ENCODE data around the gene ZDHHC24. TPM values are rescaled to one million over a fixed set of nuclear protein-coding genes. Genes with fewer than 3 reads are reported as not detected.

Gene ZDHHC24
- total and polyA plus RNA-seq, 2 donors = 4.9 to 11.3 TPM

GRCh38 chr11:66569076-66569475 lies 23.2 kb upstream of the ZDHHC24 start:
- Histone ChIP-seq H3K27ac (ENCODE audit: low read depth in 1 of 2, low read length in 1 of 2) (no peak overlapping the region), H3K9me3 (ENCODE audit: control insufficient read depth in 2 of 2, insufficient read depth in 1 of 2, low read length in 1 of 2) (peaks cover 0 to 5% of the 10 kb centered on the region in 2 donors)

DNA sequence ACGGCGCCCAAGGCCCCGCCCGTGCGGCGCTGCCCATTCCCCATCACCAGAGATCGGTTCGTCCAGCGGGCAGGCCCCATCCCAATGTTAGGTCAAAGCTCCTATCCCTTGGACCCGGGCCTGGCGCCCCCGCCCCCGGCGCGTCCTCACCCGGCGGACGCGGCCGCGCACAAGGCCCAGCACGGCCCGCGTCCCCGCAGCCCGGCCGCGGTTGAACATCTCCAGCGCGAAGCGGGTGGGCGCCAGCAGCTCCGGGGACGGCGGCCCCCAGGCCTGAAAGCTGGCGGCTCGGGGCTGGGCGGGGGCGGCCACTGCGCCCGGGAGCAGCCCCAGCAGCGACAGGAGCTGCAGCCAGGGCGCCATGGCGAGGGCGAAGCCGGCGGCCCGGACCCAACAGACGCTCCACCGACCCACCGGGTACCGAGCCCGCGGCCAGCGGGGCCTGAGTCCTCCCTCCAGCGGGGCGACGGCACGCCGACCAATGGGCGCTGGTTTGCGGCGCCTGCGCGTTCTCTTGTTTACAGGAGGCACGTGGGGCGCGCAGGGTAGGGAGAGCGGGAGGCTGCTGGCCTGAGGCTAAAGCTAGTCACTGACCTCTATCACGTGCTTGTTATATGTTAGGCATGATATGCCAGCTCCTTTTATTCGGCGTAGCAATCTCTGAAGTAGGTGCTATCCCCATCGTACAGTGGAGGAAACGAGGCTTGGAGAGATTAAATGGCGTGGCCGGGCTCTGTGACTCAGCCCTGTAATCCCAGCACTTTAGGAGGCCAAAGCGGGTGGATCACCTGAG lies 22.5 kb upstream of the ZDHHC24 start, which contains the start of gene CTSF:
Gene CTSF (minus strand): TSS at position 483 of the 793 bp plus-strand sequence. CDS start 120 bp downstream, at position 363.
- peaks cover 19 to 61% of the 10 kb centered on the region in 2 donors for H3K27me3 ChIP-seq (ENCODE audit: control insufficient read depth in 2 of 2, insufficient read depth in 1 of 2, low read length in 1 of 2)

More at GRCh38 chr11:66569076-66569475, 23.2 kb upstream of the ZDHHC24 start:
- WGBS = 95% methylated on average over 7 of the region's 7 CpGs
- H3K27me3 ChIP-seq (ENCODE audit: control insufficient read depth in 2 of 2, insufficient read depth in 1 of 2, low read length in 1 of 2) = peaks cover 19 to 61% of the 10 kb centered on the region in 2 donors
- no peak for DNase-seq (ENCODE audit: low read depth in 6 of 9, low spot score in 9 of 9)
- H3K36me3 ChIP-seq (ENCODE audit: control insufficient read depth in 2 of 2, insufficient read depth in 2 of 2, low read length in 1 of 2) = no peaks in the 10 kb centered on the region
- no peak overlapping the region for H3K4me3 ChIP-seq (ENCODE audit: low read length in 2 of 2)
- peaks cover 6 to 7% of the 10 kb centered on the region in 2 donors for H3K4me1 ChIP-seq (ENCODE audit: control insufficient read depth in 2 of 2, insufficient read depth in 2 of 2, low read length in 2 of 2)

DNA sequence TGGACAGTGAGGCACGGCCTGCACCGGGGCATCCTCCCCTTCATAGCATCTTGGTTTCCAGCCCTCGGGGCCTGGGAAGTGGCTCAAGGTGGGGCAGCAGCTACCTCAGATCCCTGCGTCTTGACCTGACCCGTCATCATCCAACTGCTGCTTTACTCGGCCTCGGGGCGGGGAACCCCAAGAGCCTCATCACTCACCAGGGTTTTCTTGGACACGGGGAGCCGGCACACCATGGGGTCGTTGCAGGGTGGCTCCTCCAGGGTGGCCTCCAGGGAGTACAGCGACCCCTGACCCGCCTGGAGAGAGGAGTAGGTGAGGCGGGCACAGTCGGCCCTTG lies 21.9 kb upstream of the ZDHHC24 start:
- Histone ChIP-seq H3K4me3 (ENCODE audit: low read length in 2 of 2) (peak overlapping the region in 1 of 2 donors; percentile 58), H3K27ac (ENCODE audit: low read depth in 1 of 2, low read length in 1 of 2) (no peak overlapping the region), H3K36me3 (ENCODE audit: control insufficient read depth in 2 of 2, insufficient read depth in 2 of 2, low read length in 1 of 2) (no peaks in the 10 kb centered on the region), H3K4me1 (ENCODE audit: control insufficient read depth in 2 of 2, insufficient read depth in 2 of 2, low read length in 2 of 2) (peaks cover 6 to 7% of the 10 kb centered on the region in 2 donors), H3K9me3 (ENCODE audit: control insufficient read depth in 2 of 2, insufficient read depth in 1 of 2, low read length in 1 of 2) (peaks cover 0 to 5% of the 10 kb centered on the region in 2 donors), H3K27me3 (ENCODE audit: control insufficient read depth in 2 of 2, insufficient read depth in 1 of 2, low read length in 1 of 2) (peaks cover 19 to 61% of the 10 kb centered on the region in 2 donors)
- 75% methylated on average over 15 of the region's 15 CpGs for WGBS
- no peak for DNase-seq (ENCODE audit: low read depth in 6 of 9, low spot score in 9 of 9)

More for the DNA sequence above, 22.5 kb upstream of the ZDHHC24 start, which contains the start of gene CTSF:
- Histone ChIP-seq H3K4me1 (ENCODE audit: control insufficient read depth in 2 of 2, insufficient read depth in 2 of 2, low read length in 2 of 2) (peaks cover 6 to 7% of the 10 kb centered on the region in 2 donors), H3K36me3 (ENCODE audit: control insufficient read depth in 2 of 2, insufficient read depth in 2 of 2, low read length in 1 of 2) (no peaks in the 10 kb centered on the region), H3K27ac (ENCODE audit: low read depth in 1 of 2, low read length in 1 of 2) (no peak within 1 kb of the TSS), H3K9me3 (ENCODE audit: control insufficient read depth in 2 of 2, insufficient read depth in 1 of 2, low read length in 1 of 2) (peaks cover 0 to 5% of the 10 kb centered on the region in 2 donors), H3K4me3 (ENCODE audit: low read length in 2 of 2) (peak within 1 kb of the TSS in 1 of 2 donors; percentile 58)
- WGBS = 9% methylated on average over 77 of the region's 77 CpGs
- peak in 3 of 9 donors; percentile 44 to 57 (median 46) for DNase-seq (ENCODE audit: low read depth in 6 of 9, low spot score in 9 of 9)

DNA sequence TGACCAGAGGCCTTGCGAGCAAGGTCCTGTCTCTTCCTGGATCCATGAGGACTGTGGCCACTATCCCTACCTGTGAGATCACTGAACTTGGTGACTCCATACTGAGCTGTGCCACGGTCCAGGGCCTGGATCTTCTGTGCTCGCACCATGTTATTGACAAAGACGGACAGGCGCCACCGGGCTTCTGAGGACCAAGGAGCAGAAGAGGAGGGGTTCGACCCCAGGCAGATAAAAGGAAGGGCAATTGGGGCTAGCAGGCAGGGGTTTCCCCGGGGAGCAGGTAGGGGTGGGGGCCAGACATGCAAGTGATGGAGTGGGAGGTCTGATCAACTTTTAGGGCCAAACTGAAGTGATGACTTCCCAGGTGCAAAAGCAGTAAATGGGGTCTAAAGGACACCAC lies 20.4 kb upstream of the ZDHHC24 start:
- WGBS = 98% methylated on average over 8 of the region's 8 CpGs

GRCh38 chr11:66564984-66565383 lies 19.1 kb upstream of the ZDHHC24 start:
- no peak for DNase-seq (ENCODE audit: low read depth in 6 of 9, low spot score in 9 of 9)
- Histone ChIP-seq H3K9me3 (ENCODE audit: control insufficient read depth in 2 of 2, insufficient read depth in 1 of 2, low read length in 1 of 2) (peaks cover 0 to 5% of the 10 kb centered on the region in 2 donors), H3K27me3 (ENCODE audit: control insufficient read depth in 2 of 2, insufficient read depth in 1 of 2, low read length in 1 of 2) (peaks cover 17 to 66% of the 10 kb centered on the region in 2 donors), H3K27ac (ENCODE audit: low read depth in 1 of 2, low read length in 1 of 2) (no peak overlapping the region), H3K36me3 (ENCODE audit: control insufficient read depth in 2 of 2, insufficient read depth in 2 of 2, low read length in 1 of 2) (no peaks in the 10 kb centered on the region), H3K4me3 (ENCODE audit: low read length in 2 of 2) (no peak overlapping the region), H3K4me1 (ENCODE audit: control insufficient read depth in 2 of 2, insufficient read depth in 2 of 2, low read length in 2 of 2) (peaks cover 6 to 7% of the 10 kb centered on the region in 2 donors)
- 97% methylated on average over 5 of the region's 5 CpGs for WGBS

More for the DNA sequence above, 20.4 kb upstream of the ZDHHC24 start:
- H3K27me3 ChIP-seq (ENCODE audit: control insufficient read depth in 2 of 2, insufficient read depth in 1 of 2, low read length in 1 of 2) = peaks cover 19 to 65% of the 10 kb centered on the region in 2 donors
- peaks cover 6 to 7% of the 10 kb centered on the region in 2 donors for H3K4me1 ChIP-seq (ENCODE audit: control insufficient read depth in 2 of 2, insufficient read depth in 2 of 2, low read length in 2 of 2)
- no peak for DNase-seq (ENCODE audit: low read depth in 6 of 9, low spot score in 9 of 9)
- H3K36me3 ChIP-seq (ENCODE audit: control insufficient read depth in 2 of 2, insufficient read depth in 2 of 2, low read length in 1 of 2) = no peaks in the 10 kb centered on the region
- no peak overlapping the region for H3K4me3 ChIP-seq (ENCODE audit: low read length in 2 of 2)
- no peak overlapping the region for H3K27ac ChIP-seq (ENCODE audit: low read depth in 1 of 2, low read length in 1 of 2)
- peaks cover 0 to 5% of the 10 kb centered on the region in 2 donors for H3K9me3 ChIP-seq (ENCODE audit: control insufficient read depth in 2 of 2, insufficient read depth in 1 of 2, low read length in 1 of 2)

- 98% methylated on average over 14 of the region's 14 CpGs for WGBS
- no peak overlapping the region for H3K27ac ChIP-seq (ENCODE audit: low read depth in 1 of 2, low read length in 1 of 2)
- DNase-seq (ENCODE audit: low read depth in 6 of 9, low spot score in 9 of 9) = no peak
- no peaks in the 10 kb centered on the region for H3K36me3 ChIP-seq (ENCODE audit: control insufficient read depth in 2 of 2, insufficient read depth in 2 of 2, low read length in 1 of 2)
- H3K4me3 ChIP-seq (ENCODE audit: low read length in 2 of 2) = no peak overlapping the region
- H3K9me3 ChIP-seq (ENCODE audit: control insufficient read depth in 2 of 2, insufficient read depth in 1 of 2, low read length in 1 of 2) = peaks cover 0 to 5% of the 10 kb centered on the region in 2 donors
- peaks cover 6 to 7% of the 10 kb centered on the region in 2 donors for H3K4me1 ChIP-seq (ENCODE audit: control insufficient read depth in 2 of 2, insufficient read depth in 2 of 2, low read length in 2 of 2)
- peaks cover 17 to 67% of the 10 kb centered on the region in 2 donors for H3K27me3 ChIP-seq (ENCODE audit: control insufficient read depth in 2 of 2, insufficient read depth in 1 of 2, low read length in 1 of 2)
Observed at GRCh38 chr11:66564538-66564937, 18.7 kb upstream of the ZDHHC24 start.

- Histone ChIP-seq H3K4me3 (ENCODE audit: low read length in 2 of 2) (no peak overlapping the region), H3K9me3 (ENCODE audit: control insufficient read depth in 2 of 2, insufficient read depth in 1 of 2, low read length in 1 of 2) (peaks cover 0 to 5% of the 10 kb centered on the region in 2 donors), H3K4me1 (ENCODE audit: control insufficient read depth in 2 of 2, insufficient read depth in 2 of 2, low read length in 2 of 2) (peaks cover 6 to 10% of the 10 kb centered on the region in 2 donors), H3K27me3 (ENCODE audit: control insufficient read depth in 2 of 2, insufficient read depth in 1 of 2, low read length in 1 of 2) (peaks cover 22 to 67% of the 10 kb centered on the region in 2 donors), H3K27ac (ENCODE audit: low read depth in 1 of 2, low read length in 1 of 2) (no peak overlapping the region), H3K36me3 (ENCODE audit: control insufficient read depth in 2 of 2, insufficient read depth in 2 of 2, low read length in 1 of 2) (no peaks in the 10 kb centered on the region)
- WGBS = 97% methylated on average over 10 of the region's 10 CpGs
- DNase-seq (ENCODE audit: low read depth in 6 of 9, low spot score in 9 of 9) = no peak
Observed at GRCh38 chr11:66563832-66564231, 18.0 kb upstream of the ZDHHC24 start.

- Histone ChIP-seq H3K36me3 (ENCODE audit: control insufficient read depth in 2 of 2, insufficient read depth in 2 of 2, low read length in 1 of 2) (no peaks in the 10 kb centered on the region), H3K4me1 (ENCODE audit: control insufficient read depth in 2 of 2, insufficient read depth in 2 of 2, low read length in 2 of 2) (peaks cover 3 to 8% of the 10 kb centered on the region in 2 donors), H3K4me3 (ENCODE audit: low read length in 2 of 2) (no peak overlapping the region), H3K9me3 (ENCODE audit: control insufficient read depth in 2 of 2, insufficient read depth in 1 of 2, low read length in 1 of 2) (peaks cover 0 to 5% of the 10 kb centered on the region in 2 donors), H3K27ac (ENCODE audit: low read depth in 1 of 2, low read length in 1 of 2) (no peak overlapping the region), H3K27me3 (ENCODE audit: control insufficient read depth in 2 of 2, insufficient read depth in 1 of 2, low read length in 1 of 2) (peaks cover 20 to 67% of the 10 kb centered on the region in 2 donors)
- DNase-seq (ENCODE audit: low read depth in 6 of 9, low spot score in 9 of 9) = no peak
- WGBS = 95% methylated on average over 20 of the region's 20 CpGs
Observed at GRCh38 chr11:66562907-66563583, 17.2 kb upstream of the ZDHHC24 start.

- Histone ChIP-seq H3K4me1 (ENCODE audit: control insufficient read depth in 2 of 2, insufficient read depth in 2 of 2, low read length in 2 of 2) (peaks cover 0 to 5% of the 10 kb centered on the region in 2 donors), H3K27ac (ENCODE audit: low read depth in 1 of 2, low read length in 1 of 2) (no peak overlapping the region), H3K9me3 (ENCODE audit: control insufficient read depth in 2 of 2, insufficient read depth in 1 of 2, low read length in 1 of 2) (peaks cover 0 to under 1% of the 10 kb centered on the region in 2 donors), H3K4me3 (ENCODE audit: low read length in 2 of 2) (no peak overlapping the region), H3K27me3 (ENCODE audit: control insufficient read depth in 2 of 2, insufficient read depth in 1 of 2, low read length in 1 of 2) (peaks cover 13 to 67% of the 10 kb centered on the region in 2 donors), H3K36me3 (ENCODE audit: control insufficient read depth in 2 of 2, insufficient read depth in 2 of 2, low read length in 1 of 2) (no peaks in the 10 kb centered on the region)
- WGBS = 94% methylated on average over 2 of the region's 2 CpGs
- DNase-seq (ENCODE audit: low read depth in 6 of 9, low spot score in 9 of 9) = no peak
Observed at GRCh38 chr11:66562275-66562674, 16.4 kb upstream of the ZDHHC24 start.

Measured in thymus (tissue), 11 donors.